Pulmonary artery endothelial cell (primary cell): Measurements from ENCODE around the gene C3orf62. TPM values are rescaled to one million over a fixed set of nuclear protein-coding genes. Genes with fewer than 3 reads are reported as not detected.

Source experiments
- total RNA-seq: library from RNA; depleted of rRNA; stranded (reverse); fragments of >200 nt; gene quantifications from 2 replicates; pipeline ENCODE4 v1.2.3, GENCODE V29; 2014

The C3orf62 gene
- total RNA-seq, 1 donor from 2014 or later: 1.4 TPM

Other genes starting within 250 kb of the C3orf62 start
- 352 and 465 TPM in 2 replicates for gene IMPDH2, start 247.8 kb downstream of the C3orf62 start, total RNA-seq
- gene QRICH1, start 183.2 kb downstream of the C3orf62 start, total RNA-seq: 59.1 and 62.7 TPM in 2 replicates
- 321 and 422 TPM in 2 replicates for gene QARS1, start 172.5 kb downstream of the C3orf62 start, total RNA-seq
- gene USP19, start 156.4 kb downstream of the C3orf62 start, total RNA-seq: 42.9 and 54.2 TPM in 2 replicates
- 470 and 504 TPM in 2 replicates for gene LAMB2, start 144.2 kb downstream of the C3orf62 start, total RNA-seq
- gene CCDC71, start 110.9 kb downstream of the C3orf62 start, total RNA-seq: 16.1 and 20.1 TPM in 2 replicates
- 41.0 and 41.2 TPM in 2 replicates for gene KLHDC8B, start 105.6 kb downstream of the C3orf62 start, total RNA-seq
- gene USP4, start 62.8 kb upstream of the C3orf62 start, total RNA-seq: 27.8 and 35.4 TPM in 2 replicates
- gene GPX1, start 81.1 kb upstream of the C3orf62 start, total RNA-seq: 371 and 509 TPM in 2 replicates
- 557 and 659 TPM in 2 replicates for gene RHOA, start 134.7 kb upstream of the C3orf62 start, total RNA-seq
- gene TCTA, start 135.2 kb upstream of the C3orf62 start, total RNA-seq: 14.4 and 16.6 TPM in 2 replicates
- 0.33 and 0.53 TPM in 2 replicates for gene AMT, start 145.2 kb upstream of the C3orf62 start, total RNA-seq
- 4.8 and 5.3 TPM in 2 replicates for gene NICN1, start 152.1 kb upstream of the C3orf62 start, total RNA-seq
- 34.6 and 49.6 TPM in 2 replicates for gene DAG1, start 193.0 kb upstream of the C3orf62 start, total RNA-seq